ENCODE measurements around the gene CDK1.

CDK1 gene

DNA sequence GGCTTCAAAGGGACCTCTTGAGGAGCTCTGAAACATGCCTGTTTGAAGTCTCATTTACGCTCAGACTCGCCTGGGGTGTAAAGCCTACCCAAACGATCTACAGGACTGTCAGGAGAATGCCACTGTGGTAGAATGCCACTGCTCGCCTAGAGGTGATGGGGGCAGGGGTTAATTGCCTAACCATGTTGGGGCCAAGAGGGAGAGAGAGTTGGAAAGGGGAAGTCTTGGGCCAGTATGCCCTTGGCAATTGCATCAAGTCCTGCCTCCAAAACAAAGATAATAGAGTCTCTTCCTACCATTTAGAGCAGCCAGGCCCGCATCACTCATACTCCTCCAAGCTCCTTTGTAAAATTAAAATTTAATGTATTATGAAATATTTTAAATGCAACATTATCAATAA, 25.2 kb downstream of the CDK1 start:
- no peak for DNase-seq (ENCODE audit: low read depth)
- in situ Hi-C loops (cut with HindIII; ENCODE audit: low sequenced_read_pairs): no loop called here
- H3K4me3 ChIP-seq (ENCODE audit: low read depth, low read length): no peak overlapping the region
- TF ChIP-seq, protein P1, sequence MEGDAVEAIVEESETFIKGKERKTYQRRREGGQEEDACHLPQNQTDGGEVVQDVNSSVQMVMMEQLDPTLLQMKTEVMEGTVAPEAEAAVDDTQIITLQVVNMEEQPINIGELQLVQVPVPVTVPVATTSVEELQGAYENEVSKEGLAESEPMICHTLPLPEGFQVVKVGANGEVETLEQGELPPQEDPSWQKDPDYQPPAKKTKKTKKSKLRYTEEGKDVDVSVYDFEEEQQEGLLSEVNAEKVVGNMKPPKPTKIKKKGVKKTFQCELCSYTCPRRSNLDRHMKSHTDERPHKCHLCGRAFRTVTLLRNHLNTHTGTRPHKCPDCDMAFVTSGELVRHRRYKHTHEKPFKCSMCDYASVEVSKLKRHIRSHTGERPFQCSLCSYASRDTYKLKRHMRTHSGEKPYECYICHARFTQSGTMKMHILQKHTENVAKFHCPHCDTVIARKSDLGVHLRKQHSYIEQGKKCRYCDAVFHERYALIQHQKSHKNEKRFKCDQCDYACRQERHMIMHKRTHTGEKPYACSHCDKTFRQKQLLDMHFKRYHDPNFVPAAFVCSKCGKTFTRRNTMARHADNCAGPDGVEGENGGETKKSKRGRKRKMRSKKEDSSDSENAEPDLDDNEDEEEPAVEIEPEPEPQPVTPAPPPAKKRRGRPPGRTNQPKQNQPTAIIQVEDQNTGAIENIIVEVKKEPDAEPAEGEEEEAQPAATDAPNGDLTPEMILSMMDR (IDR thresholded peaks at IDR 0.05; ENCODE audit: low read depth, low read length, missing control alignments): no peak

DNA sequence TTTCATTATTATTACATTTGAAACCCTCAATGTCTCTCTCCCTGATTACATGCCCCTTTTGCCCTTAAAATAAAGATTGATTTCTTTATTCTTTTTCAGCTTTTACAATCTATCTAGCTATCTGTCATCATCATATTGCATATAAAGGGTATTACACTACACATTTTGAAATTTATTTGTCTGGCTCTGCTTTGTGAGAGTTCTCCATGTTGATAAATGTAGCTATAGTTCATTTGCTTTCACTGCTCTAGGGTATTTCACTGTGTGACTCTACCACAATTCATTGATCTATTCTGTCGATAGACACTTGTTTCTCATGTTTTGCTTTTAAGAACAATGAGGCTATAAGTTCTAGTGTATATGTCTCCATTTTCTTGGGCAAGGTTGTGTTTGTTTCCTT, 25.6 kb downstream of the CDK1 start:
- in situ Hi-C loops (cut with HindIII; ENCODE audit: low sequenced_read_pairs): no loop called here
- TF ChIP-seq, protein P1 (IDR thresholded peaks at IDR 0.05; ENCODE audit: low read depth, low read length, missing control alignments): no peak
- no peak overlapping the region for H3K4me3 ChIP-seq (ENCODE audit: low read depth, low read length)
- no peak for DNase-seq (ENCODE audit: low read depth)

DNA sequence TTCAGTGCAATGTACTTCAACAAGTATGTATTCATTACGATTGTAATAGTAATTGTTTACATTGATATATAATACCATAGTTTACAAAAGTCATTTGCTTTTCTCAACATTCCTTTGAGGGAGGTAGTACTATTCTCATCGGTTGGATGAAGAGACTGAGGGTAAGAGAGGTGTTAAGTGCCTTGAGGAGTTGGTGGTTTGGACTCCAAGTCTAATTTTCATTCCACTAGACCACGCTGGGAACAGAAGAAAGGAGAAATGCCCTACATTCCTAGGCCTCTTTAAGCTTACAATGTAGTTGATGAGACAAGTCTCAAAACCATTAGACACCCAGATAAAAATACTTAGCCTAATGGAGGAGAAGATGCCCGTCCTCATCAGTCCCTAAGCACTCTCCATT, 28.6 kb downstream of the CDK1 start:
- DNase-seq (ENCODE audit: low read depth): no peak
- in situ Hi-C loops (cut with HindIII; ENCODE audit: low sequenced_read_pairs): no loop called here
- TF ChIP-seq, protein P1 (IDR thresholded peaks at IDR 0.05; ENCODE audit: low read depth, low read length, missing control alignments): no peak
- no peak overlapping the region for H3K4me3 ChIP-seq (ENCODE audit: low read depth, low read length)

DNA sequence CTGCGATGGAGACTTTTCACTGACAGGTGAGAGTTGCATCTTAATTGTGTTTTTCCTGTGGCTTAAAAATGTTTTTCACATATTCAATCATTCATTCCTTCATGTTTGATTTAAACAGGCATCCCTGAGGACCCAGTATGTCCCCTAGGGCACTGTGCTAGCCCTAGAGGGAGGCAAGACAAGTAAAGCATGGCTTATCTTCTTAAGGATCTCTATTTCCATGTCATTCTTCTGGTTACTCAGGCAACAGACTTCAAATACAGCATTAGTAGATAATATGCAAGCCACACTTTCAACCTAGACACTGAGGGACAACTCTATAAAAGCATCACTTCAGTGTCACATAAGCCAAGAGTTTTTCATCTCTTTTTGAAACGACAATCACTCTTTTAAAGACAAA, 29.2 kb downstream of the CDK1 start:
- in situ Hi-C loops (cut with HindIII; ENCODE audit: low sequenced_read_pairs): no loop called here
- DNase-seq (ENCODE audit: low read depth): no peak
- TF ChIP-seq, protein P1 (IDR thresholded peaks at IDR 0.05; ENCODE audit: low read depth, low read length, missing control alignments): no peak
- no peak overlapping the region for H3K4me3 ChIP-seq (ENCODE audit: low read depth, low read length)

DNA sequence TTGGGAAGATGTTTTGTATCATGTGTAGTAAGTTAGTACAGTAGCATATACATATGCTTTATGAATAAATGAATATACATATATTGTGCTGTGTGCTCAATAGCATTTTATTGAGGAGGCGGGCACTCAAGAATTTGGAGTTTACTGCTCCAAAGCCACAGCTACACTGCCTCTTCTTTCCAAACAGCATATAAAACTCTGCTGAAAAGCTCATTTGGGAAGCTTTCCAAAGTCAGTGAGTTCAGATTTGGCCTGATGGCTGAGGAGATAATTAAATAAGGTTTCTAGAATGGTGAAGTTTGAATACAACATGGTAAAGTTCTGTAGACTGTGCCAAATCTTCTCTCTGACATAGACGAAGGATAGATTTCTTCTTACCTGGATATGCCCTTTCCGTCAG, 29.8 kb downstream of the CDK1 start:
- in situ Hi-C loops (cut with HindIII; ENCODE audit: low sequenced_read_pairs): no loop called here
- no peak overlapping the region for H3K4me3 ChIP-seq (ENCODE audit: low read depth, low read length)
- TF ChIP-seq, protein P1 (IDR thresholded peaks at IDR 0.05; ENCODE audit: low read depth, low read length, missing control alignments): no peak
- no peak for DNase-seq (ENCODE audit: low read depth)

DNA sequence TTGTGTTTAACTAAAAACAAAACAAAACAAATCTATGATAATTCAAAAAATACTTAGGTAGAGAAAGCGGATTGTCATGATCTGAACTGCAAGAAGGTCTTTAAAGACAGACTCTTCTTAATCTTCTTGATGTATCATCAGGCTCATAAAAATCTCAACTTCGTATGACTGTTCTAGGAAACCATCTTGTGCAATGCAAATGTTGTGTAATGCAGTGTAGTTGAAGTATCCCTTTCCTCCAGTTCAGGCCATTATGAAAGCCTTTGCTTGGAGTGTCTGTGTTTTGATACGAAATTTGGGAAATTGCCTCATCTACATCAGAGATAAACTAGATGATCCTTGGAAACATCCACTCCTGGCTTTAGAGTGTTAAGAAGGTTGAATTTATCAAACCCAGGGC, 30.9 kb downstream of the CDK1 start:
- in situ Hi-C loops (cut with HindIII; ENCODE audit: low sequenced_read_pairs): no loop called here
- no peak overlapping the region for H3K4me3 ChIP-seq (ENCODE audit: low read depth, low read length)
- DNase-seq (ENCODE audit: low read depth): no peak
- TF ChIP-seq, protein P1 (IDR thresholded peaks at IDR 0.05; ENCODE audit: low read depth, low read length, missing control alignments): no peak

Data from astrocyte of the cerebellum (primary cell).